Right atrium auricular region (tissue), 2 donors: ENCODE results near the gene SETD2. TPM values are rescaled to one million over a fixed set of nuclear protein-coding genes. Genes with fewer than 3 reads are reported as not detected.

Experiments used
- DNase-seq: peaks from one replicate; pipeline ENCODE4 v3.0.0-alpha.2; 2019; ENCODE audit warnings: low spot score
- H3K27ac ChIP-seq, 2 donors: fragments of 200-600 bp; sonication (generic); 1 replicate in 1 of 2; 2 replicates in 1 of 2; pipeline ENCODE4 v1.5.1; 2016 to 2019
- H3K27me3 ChIP-seq, 2 donors: fragments of 200-600 bp; sonication (generic); one replicate each; pipeline versions ENCODE4 v1.5.1 to v1.6.0; 2017 to 2019
- H3K36me3 ChIP-seq: fragments of 200-600 bp; sonication (generic); one replicate; pipeline ENCODE4 v1.5.1; 2016
- H3K4me1 ChIP-seq, 2 donors: fragments of 200-600 bp; sonication (generic); one replicate each; pipeline versions ENCODE4 v1.5.1 to v1.6.0; 2017 to 2019
- H3K4me3 ChIP-seq, 2 donors: fragments of 200-600 bp; sonication (generic); 1 replicate in 1 of 2; 2 replicates in 1 of 2; pipeline ENCODE4 v1.5.1; 2017 to 2019; ENCODE audit warnings: mild to moderate bottlenecking in 1 of 2, moderate library complexity in 1 of 2
- H3K9me3 ChIP-seq, 2 donors: fragments of 200-600 bp; sonication (generic); one replicate each; pipeline ENCODE4 v1.5.1; 2019
- total RNA-seq, 2 donors: library from RNA; depleted of rRNA; stranded (reverse); fragments of >200 nt; gene quantifications; one replicate each; pipeline ENCODE4 v1.1.0, GENCODE V29; 2016
- TF ChIP-seq, protein P1 (sequence below), 2 donors: fragments of 200-600 bp; sonication (generic); IDR thresholded peaks; one replicate each; pipeline ENCODE4 v1.5.1; 2019; ENCODE audit warnings: antibody characterized with exemption in 2 of 2

Gene SETD2
- total RNA-seq, 2 donors from 2014 or later: 26.8 to 34.2 TPM

DNA sequence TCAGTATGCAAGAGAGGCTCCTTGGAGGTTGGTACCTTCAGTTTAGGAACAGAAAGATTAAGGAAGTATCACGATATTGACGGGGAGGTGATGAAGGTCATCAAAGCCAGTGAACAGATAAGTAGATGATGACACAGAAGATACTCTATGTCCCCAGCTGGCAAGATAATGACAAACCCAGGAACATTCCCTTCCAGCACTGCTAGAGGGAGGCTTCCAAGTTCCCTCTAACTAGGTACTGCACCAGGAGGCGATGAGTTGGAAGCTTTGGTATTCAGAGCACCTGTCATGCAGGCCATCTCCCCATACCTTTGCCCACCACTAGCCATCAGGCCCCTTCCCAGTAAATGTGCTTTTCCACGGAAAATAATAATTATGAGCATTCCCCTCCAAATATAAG is 143.6 kb downstream of the SETD2 start:
- Histone ChIP-seq H3K27ac (no peak overlapping the region), H3K36me3 (peaks cover 34% of the 10 kb centered on the region), H3K4me3 (no peak overlapping the region), H3K27me3 (no peaks in the 10 kb centered on the region), H3K4me1 (peaks cover 0 to 14% of the 10 kb centered on the region in 2 donors), H3K9me3 (no peaks in the 10 kb centered on the region)
- no peak for DNase-seq
- TF ChIP-seq, protein P1, sequence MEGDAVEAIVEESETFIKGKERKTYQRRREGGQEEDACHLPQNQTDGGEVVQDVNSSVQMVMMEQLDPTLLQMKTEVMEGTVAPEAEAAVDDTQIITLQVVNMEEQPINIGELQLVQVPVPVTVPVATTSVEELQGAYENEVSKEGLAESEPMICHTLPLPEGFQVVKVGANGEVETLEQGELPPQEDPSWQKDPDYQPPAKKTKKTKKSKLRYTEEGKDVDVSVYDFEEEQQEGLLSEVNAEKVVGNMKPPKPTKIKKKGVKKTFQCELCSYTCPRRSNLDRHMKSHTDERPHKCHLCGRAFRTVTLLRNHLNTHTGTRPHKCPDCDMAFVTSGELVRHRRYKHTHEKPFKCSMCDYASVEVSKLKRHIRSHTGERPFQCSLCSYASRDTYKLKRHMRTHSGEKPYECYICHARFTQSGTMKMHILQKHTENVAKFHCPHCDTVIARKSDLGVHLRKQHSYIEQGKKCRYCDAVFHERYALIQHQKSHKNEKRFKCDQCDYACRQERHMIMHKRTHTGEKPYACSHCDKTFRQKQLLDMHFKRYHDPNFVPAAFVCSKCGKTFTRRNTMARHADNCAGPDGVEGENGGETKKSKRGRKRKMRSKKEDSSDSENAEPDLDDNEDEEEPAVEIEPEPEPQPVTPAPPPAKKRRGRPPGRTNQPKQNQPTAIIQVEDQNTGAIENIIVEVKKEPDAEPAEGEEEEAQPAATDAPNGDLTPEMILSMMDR (IDR thresholded peaks at IDR 0.05): no peak

DNA sequence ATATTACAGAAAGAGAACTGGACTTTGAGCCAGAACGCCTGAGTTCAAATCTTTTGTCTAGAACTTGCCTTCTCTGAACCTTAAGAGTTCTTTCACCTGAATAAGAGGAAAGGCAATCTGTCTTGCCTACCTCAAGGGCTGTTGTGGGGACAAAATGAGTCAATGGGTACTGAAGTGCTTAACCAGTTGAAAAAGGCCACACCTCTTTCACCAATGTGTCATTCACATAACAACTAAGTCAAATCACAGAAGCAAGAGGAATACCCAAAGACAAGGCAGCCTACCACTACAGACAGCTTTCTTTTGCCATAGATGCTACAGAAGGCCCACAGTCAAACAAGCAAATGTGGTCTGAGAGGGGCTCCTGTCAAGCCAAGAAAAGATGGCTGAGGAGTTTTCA is 144.7 kb downstream of the SETD2 start:
- no peak overlapping the region for H3K27ac ChIP-seq
- H3K4me3 ChIP-seq: no peak overlapping the region
- no peak for DNase-seq
- H3K9me3 ChIP-seq: no peaks in the 10 kb centered on the region
- TF ChIP-seq, protein P1 (IDR thresholded peaks at IDR 0.05): no peak
- peaks cover 0 to 10% of the 10 kb centered on the region in 2 donors for H3K4me1 ChIP-seq
- H3K27me3 ChIP-seq: no peaks in the 10 kb centered on the region
- H3K36me3 ChIP-seq: peaks cover 38% of the 10 kb centered on the region

DNA sequence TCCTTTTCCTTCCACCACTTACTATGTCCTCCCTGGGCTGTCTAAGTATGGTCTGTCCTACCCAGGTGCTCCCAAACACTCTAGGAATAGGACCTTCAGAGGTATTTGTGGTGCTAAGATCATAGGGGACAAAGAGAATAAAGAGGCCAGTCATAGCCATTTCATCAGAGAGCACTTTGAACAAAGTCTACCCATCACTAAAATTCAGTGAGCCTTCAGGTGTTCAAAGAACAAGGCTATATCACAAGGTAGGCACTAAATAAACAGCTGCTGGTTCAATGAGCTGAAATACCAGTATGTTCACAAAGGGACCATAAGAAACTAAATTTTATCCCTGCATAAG is 145.7 kb downstream of the SETD2 start:
- Histone ChIP-seq H3K9me3 (no peaks in the 10 kb centered on the region), H3K4me3 (no peak overlapping the region), H3K4me1 (peaks cover 0 to 10% of the 10 kb centered on the region in 2 donors), H3K27ac (no peak overlapping the region), H3K27me3 (no peaks in the 10 kb centered on the region), H3K36me3 (peaks cover 38% of the 10 kb centered on the region)
- TF ChIP-seq, protein P1 (IDR thresholded peaks at IDR 0.05): no peak
- DNase-seq: no peak

DNA sequence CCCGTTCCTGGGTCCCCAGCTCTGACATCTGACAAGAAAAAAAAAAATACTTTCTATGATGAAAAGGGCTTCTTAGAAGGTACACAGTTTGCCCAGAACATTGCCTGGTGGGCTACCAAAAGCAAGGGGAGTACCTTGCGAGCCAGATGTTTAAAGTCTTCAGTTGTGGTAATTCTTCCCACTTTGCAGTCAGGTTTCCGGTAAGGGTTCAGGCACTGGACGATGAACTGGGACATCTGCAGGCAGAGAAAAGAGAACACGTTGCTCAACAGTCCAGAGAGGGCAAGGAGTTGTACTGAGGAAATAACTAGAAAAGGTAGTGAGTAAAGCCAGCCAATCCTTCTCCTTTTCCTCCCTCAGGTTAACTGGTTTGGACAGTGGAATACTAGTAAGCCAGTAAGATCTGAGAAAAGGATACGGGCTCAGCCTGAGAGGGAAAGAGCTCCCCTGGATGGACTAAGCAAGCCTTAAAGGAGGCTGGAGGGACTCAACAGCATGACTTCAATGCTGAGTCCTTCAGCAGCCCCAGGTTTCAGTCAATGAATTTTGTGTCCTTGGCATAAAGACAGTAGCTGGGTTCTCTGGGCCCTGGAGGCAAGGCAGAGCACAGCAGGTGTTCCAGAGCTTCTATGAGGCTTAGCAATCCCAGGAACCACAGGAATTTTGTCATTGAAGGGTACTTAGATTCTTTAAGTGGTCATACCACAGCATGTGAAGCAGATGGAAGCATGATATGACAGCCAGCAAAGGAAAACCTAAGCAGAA is 146.2 kb downstream of the SETD2 start:
- TF ChIP-seq, protein P1 (IDR thresholded peaks at IDR 0.05): no peak
- Histone ChIP-seq H3K4me3 (no peak overlapping the region), H3K9me3 (no peaks in the 10 kb centered on the region), H3K27ac (no peak overlapping the region), H3K27me3 (no peaks in the 10 kb centered on the region), H3K4me1 (peaks cover 0 to 6% of the 10 kb centered on the region in 2 donors), H3K36me3 (peaks cover 38% of the 10 kb centered on the region)
- no peak for DNase-seq

DNA sequence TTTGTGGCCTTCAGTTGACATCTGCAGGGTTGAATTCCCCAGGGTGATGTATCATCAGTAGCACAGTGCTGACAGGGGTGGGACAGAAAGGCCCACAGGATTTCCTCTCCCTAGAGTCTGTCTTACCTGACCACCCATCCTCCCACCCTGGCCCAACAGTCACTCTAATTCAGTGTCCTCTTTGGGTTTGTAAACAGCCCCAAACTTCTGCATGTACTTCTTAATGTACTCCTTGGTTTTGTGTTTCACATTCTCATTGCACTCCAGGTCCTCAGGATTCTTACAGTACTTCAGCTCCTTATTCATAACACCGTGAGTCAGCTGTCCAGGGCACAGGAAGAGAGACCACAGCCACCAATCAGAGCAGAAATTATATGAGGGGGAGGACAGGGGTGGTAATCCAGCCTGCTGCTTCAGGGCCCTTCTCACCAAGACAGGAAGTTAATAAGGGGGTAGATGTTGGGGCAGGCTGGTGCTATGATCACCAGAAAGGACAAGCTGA is 146.9 kb downstream of the SETD2 start:
- H3K4me3 ChIP-seq: no peak overlapping the region
- no peak overlapping the region for H3K27ac ChIP-seq
- H3K36me3 ChIP-seq: peaks cover 38% of the 10 kb centered on the region
- DNase-seq: no peak
- H3K9me3 ChIP-seq: no peaks in the 10 kb centered on the region
- no peaks in the 10 kb centered on the region for H3K4me1 ChIP-seq
- TF ChIP-seq, protein P1 (IDR thresholded peaks at IDR 0.05): no peak
- H3K27me3 ChIP-seq: no peaks in the 10 kb centered on the region
